ENCODE data around the gene AGAP2. TPM values are rescaled to one million over a fixed set of nuclear protein-coding genes. Genes with fewer than 3 reads are reported as not detected.

Gene AGAP2
- polyA plus RNA-seq (2013), result 0.01 TPM in 1 of 2 replicates, not detected in the other

DNA sequence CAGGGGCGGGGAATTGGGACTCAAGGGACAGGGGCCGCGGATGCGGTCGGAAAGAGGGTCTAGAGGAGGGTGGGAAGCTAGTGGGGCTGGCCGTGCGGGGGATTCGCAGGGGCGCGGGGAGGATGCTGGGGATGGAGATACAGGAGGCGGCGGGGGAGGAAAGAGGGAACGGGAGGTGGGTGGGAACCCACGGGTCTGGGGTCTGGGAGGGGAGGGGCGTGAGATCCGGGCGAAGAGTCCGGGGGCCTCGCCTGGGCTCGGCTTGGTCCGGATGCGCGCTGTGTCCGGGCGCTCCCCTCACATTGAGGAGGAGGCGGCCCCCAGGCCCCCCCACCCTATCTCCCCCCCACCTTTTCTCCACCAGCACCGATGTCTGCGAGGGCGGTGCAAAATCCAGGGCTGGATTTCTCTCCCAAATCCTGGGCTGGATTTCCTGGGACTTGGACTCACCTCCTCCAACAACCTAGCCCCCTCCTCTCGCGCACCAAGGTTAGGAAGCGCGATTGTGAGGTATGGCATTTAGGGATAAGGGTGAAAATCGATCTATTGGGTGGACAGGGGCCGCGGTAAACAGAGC is at the start of gene AGAP2:
AGAP2 (minus strand) TSS at position 82 of the 577 bp plus-strand sequence. CDS start 496 bp downstream, outside the sequence.
- Histone ChIP-seq H2BK5ac (ENCODE audit: low read depth, low read length, poor library complexity) (no peak within 1 kb of the TSS), H4K8ac (ENCODE audit: low read depth, low read length) (no peak within 1 kb of the TSS), H2BK12ac (ENCODE audit: low read length) (no peak within 1 kb of the TSS), H3K27ac (ENCODE audit: low read depth, low read length) (no peak within 1 kb of the TSS), H3K27me3 (ENCODE audit: insufficient read depth, low read length) (peaks cover 77% of the 10 kb centered on the region), H3K23ac (ENCODE audit: low read length) (no peak within 1 kb of the TSS), H3K4ac (ENCODE audit: low read depth, low read length) (no peak within 1 kb of the TSS), H3K9ac (ENCODE audit: low read length) (no peak within 1 kb of the TSS), H3K9me3 (ENCODE audit: insufficient read depth, low read depth, low read length) (peaks cover 8% of the 10 kb centered on the region), H3K79me1 (ENCODE audit: low read length) (no peaks in the 10 kb centered on the region), H3K4me2 (ENCODE audit: low read length) (peak within 1 kb of the TSS; percentile 62), H3K36me3 (ENCODE audit: control insufficient read depth in 1 of 2, insufficient read depth in 2 of 2, low read length in 2 of 2) (no peaks in the 10 kb centered on the region), H3K14ac (ENCODE audit: low read length) (no peak within 1 kb of the TSS), H3K79me2 (ENCODE audit: control insufficient read depth, insufficient read depth, low read length, poor library complexity) (no peaks in the 10 kb centered on the region), H2AK5ac (ENCODE audit: low read length) (no peak within 1 kb of the TSS), H3K4me1 (ENCODE audit: control insufficient read depth in 1 of 2, insufficient read depth in 2 of 2, low read length in 2 of 2) (peaks cover 0 to 7% of the 10 kb centered on the region in 2 experiments), H4K12ac (ENCODE audit: low read depth, low read length) (no peak within 1 kb of the TSS), H4K91ac (ENCODE audit: low read depth, low read length) (no peak within 1 kb of the TSS), H3K18ac (ENCODE audit: low read length) (no peak within 1 kb of the TSS), H2AFZ (ENCODE audit: insufficient read depth, low read length, poor library complexity) (no peak within 1 kb of the TSS), H3K4me3 (ENCODE audit: low read depth, low read length) (no peak within 1 kb of the TSS), H2BK120ac (ENCODE audit: insufficient read depth, low read length, poor library complexity) (no peak within 1 kb of the TSS)
- no peak for DNase-seq
- WGBS (ENCODE audit: extremely low coverage, insufficient coverage, insufficient read length), result no CpG with 5 or more reads among the region's 36 CpGs

DNA sequence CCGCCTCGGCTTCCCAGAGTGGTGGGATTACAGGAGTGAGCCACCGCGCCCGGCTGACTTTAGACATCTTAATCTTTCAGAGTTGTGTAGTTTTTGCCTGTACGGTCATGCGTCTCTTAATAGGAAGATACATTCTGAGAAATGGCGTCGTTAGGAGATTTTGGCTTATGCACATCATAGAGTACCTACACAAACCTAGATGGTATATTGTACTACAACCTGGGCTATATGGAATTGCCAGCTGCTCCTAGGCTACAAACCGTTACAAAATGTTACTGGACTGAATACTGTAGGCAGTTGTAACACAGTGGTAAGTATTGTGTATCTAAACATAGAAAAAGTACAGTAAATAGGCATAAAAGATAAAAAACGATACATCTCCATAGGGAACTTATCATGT is 45.3 kb upstream of the AGAP2 start:
- Histone ChIP-seq H3K79me1 (ENCODE audit: low read length) (peaks cover 3% of the 10 kb centered on the region), H2AFZ (ENCODE audit: insufficient read depth, low read length, poor library complexity) (no peak overlapping the region), H3K9me3 (ENCODE audit: insufficient read depth, low read depth, low read length) (no peaks in the 10 kb centered on the region), H2BK120ac (ENCODE audit: insufficient read depth, low read length, poor library complexity) (no peak overlapping the region), H4K91ac (ENCODE audit: low read depth, low read length) (no peak overlapping the region), H2BK12ac (ENCODE audit: low read length) (no peak overlapping the region), H3K36me3 (ENCODE audit: control insufficient read depth in 1 of 2, insufficient read depth in 2 of 2, low read length in 2 of 2) (peaks cover 12 to 22% of the 10 kb centered on the region in 2 experiments), H3K9ac (ENCODE audit: low read length) (no peak overlapping the region), H2AK5ac (ENCODE audit: low read length) (no peak overlapping the region), H4K8ac (ENCODE audit: low read depth, low read length) (no peak overlapping the region), H3K23ac (ENCODE audit: low read length) (no peak overlapping the region), H3K27me3 (ENCODE audit: insufficient read depth, low read length) (no peaks in the 10 kb centered on the region), H3K4me1 (ENCODE audit: control insufficient read depth in 1 of 2, insufficient read depth in 2 of 2, low read length in 2 of 2) (peaks cover 0 to 3% of the 10 kb centered on the region in 2 experiments), H3K4me3 (ENCODE audit: low read depth, low read length) (no peak overlapping the region), H3K14ac (ENCODE audit: low read length) (no peak overlapping the region), H2BK5ac (ENCODE audit: low read depth, low read length, poor library complexity) (no peak overlapping the region), H3K27ac (ENCODE audit: low read depth, low read length) (no peak overlapping the region), H3K79me2 (ENCODE audit: control insufficient read depth, insufficient read depth, low read length, poor library complexity) (peaks cover 7% of the 10 kb centered on the region), H3K4ac (ENCODE audit: low read depth, low read length) (no peak overlapping the region), H3K4me2 (ENCODE audit: low read length) (no peak overlapping the region), H3K18ac (ENCODE audit: low read length) (no peak overlapping the region), H4K12ac (ENCODE audit: low read depth, low read length) (no peak overlapping the region)
- no peak for DNase-seq
- no CpG with 5 or more reads among the region's 11 CpGs for WGBS (ENCODE audit: extremely low coverage, insufficient coverage, insufficient read length)

DNA sequence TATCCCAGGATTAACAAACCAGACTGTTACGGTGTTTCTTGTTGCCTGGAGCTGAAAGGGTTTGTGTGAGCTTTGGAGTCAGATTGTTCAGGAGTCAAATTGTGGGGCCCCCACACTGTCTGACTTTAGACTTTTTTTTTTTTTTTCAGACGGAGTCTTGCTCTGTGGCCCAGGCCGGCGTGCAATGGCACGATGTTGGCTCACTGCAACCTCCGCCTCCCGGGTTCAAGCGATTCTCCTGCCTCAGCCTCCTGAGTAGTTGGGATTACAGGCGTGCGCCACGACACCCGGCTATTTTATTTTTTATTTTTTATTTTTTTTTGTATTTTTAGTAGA is 44.9 kb upstream of the AGAP2 start:
- peak overlapping the region; percentile 73 for H3K4me2 ChIP-seq (ENCODE audit: low read length)
- no peak overlapping the region for H3K18ac ChIP-seq (ENCODE audit: low read length)
- no peak overlapping the region for H3K4me3 ChIP-seq (ENCODE audit: low read depth, low read length)
- no peak overlapping the region for H2BK120ac ChIP-seq (ENCODE audit: insufficient read depth, low read length, poor library complexity)
- peak overlapping the region; percentile 91 for H3K4ac ChIP-seq (ENCODE audit: low read depth, low read length)
- H2AK5ac ChIP-seq (ENCODE audit: low read length), result no peak overlapping the region
- no peak overlapping the region for H3K14ac ChIP-seq (ENCODE audit: low read length)
- no peak overlapping the region for H3K27ac ChIP-seq (ENCODE audit: low read depth, low read length)
- H4K8ac ChIP-seq (ENCODE audit: low read depth, low read length), result no peak overlapping the region
- no CpG with 5 or more reads among the region's 12 CpGs for WGBS (ENCODE audit: extremely low coverage, insufficient coverage, insufficient read length)
- peaks cover 9 to 18% of the 10 kb centered on the region in 2 experiments for H3K36me3 ChIP-seq (ENCODE audit: control insufficient read depth in 1 of 2, insufficient read depth in 2 of 2, low read length in 2 of 2)
- no peak overlapping the region for H4K91ac ChIP-seq (ENCODE audit: low read depth, low read length)
- H4K12ac ChIP-seq (ENCODE audit: low read depth, low read length), result no peak overlapping the region
- no peak overlapping the region for H2BK5ac ChIP-seq (ENCODE audit: low read depth, low read length, poor library complexity)
- H3K79me1 ChIP-seq (ENCODE audit: low read length), result peaks cover 3% of the 10 kb centered on the region
- H3K9me3 ChIP-seq (ENCODE audit: insufficient read depth, low read depth, low read length), result no peaks in the 10 kb centered on the region
- H3K27me3 ChIP-seq (ENCODE audit: insufficient read depth, low read length), result no peaks in the 10 kb centered on the region
- no peak overlapping the region for H3K23ac ChIP-seq (ENCODE audit: low read length)
- no peak for DNase-seq
- H3K79me2 ChIP-seq (ENCODE audit: control insufficient read depth, insufficient read depth, low read length, poor library complexity), result peaks cover 7% of the 10 kb centered on the region
- H2AFZ ChIP-seq (ENCODE audit: insufficient read depth, low read length, poor library complexity), result no peak overlapping the region
- H3K9ac ChIP-seq (ENCODE audit: low read length), result no peak overlapping the region
- no peak overlapping the region for H2BK12ac ChIP-seq (ENCODE audit: low read length)
- H3K4me1 ChIP-seq (ENCODE audit: control insufficient read depth in 1 of 2, insufficient read depth in 2 of 2, low read length in 2 of 2), result peaks cover 0 to 3% of the 10 kb centered on the region in 2 experiments

DNA sequence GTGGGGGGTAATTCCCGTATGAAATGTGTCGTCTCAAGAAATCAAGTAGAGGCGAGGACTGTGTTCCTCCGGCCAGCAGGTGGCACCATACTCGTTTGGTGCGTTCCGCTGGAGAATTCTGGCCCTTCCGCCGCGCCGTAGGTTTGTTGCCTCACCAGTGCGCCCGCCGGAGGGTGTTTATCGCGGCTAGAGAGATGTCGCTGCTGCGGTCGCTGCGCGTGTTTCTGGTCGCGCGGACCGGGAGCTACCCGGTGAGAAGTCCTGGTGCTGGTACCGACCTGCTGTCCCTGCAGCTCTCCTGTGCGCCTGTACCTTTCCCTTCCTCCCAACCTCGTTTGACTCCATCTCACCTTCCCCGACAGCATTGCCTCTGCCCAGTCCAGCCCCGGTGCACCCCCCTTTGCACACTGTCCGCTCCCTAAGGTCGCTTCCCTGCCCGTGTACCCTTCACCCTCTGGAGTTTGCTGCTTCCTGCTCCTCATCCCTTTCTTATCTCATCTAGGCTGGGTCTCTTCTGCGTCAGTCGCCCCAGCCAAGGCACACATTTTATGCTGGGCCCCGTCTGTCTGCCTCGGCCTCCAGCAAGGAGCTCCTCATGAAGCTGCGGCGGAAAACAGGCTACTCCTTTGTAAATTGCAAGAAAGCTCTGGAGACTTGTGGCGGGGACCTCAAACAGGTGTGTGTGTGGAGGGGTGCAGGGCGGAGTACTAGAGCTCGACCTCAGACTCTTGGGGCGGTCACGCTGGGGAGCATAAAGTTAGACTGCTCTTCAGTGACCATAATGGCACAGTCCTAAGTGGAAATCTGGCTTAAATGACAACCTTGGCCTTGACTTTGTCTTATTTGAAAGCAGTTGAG is 44.3 kb upstream of the AGAP2 start, which contains the start of gene TSFM:
TSFM (plus strand) TSS at position 180 of the 858 bp plus-strand sequence; CDS start at position 195, 15 bp downstream.
- peak within 1 kb of the TSS; percentile 91 for H3K9ac ChIP-seq (ENCODE audit: low read length)
- H2BK12ac ChIP-seq (ENCODE audit: low read length), result no peak within 1 kb of the TSS
- H4K8ac ChIP-seq (ENCODE audit: low read depth, low read length), result peak within 1 kb of the TSS; percentile 95
- H3K79me2 ChIP-seq (ENCODE audit: control insufficient read depth, insufficient read depth, low read length, poor library complexity), result peaks cover 7% of the 10 kb centered on the region
- H2AFZ ChIP-seq (ENCODE audit: insufficient read depth, low read length, poor library complexity), result peak within 1 kb of the TSS; percentile 58
- H4K91ac ChIP-seq (ENCODE audit: low read depth, low read length), result peak within 1 kb of the TSS; percentile 25
- H3K4me3 ChIP-seq (ENCODE audit: low read depth, low read length), result peak within 1 kb of the TSS; percentile 88
- H3K27ac ChIP-seq (ENCODE audit: low read depth, low read length), result no peak within 1 kb of the TSS
- WGBS (ENCODE audit: extremely low coverage, insufficient coverage, insufficient read length), result no CpG with 5 or more reads among the region's 45 CpGs
- peak within 1 kb of the TSS; percentile 22 for H2BK5ac ChIP-seq (ENCODE audit: low read depth, low read length, poor library complexity)
- peak within 1 kb of the TSS; percentile 91 for H3K4ac ChIP-seq (ENCODE audit: low read depth, low read length)
- H3K14ac ChIP-seq (ENCODE audit: low read length), result peak within 1 kb of the TSS; percentile 59
- peak; percentile 90 to 100 for DNase-seq
- peaks cover 6 to 17% of the 10 kb centered on the region in 2 experiments for H3K36me3 ChIP-seq (ENCODE audit: control insufficient read depth in 1 of 2, insufficient read depth in 2 of 2, low read length in 2 of 2)
- H2AK5ac ChIP-seq (ENCODE audit: low read length), result no peak within 1 kb of the TSS
- peaks cover 3% of the 10 kb centered on the region for H3K79me1 ChIP-seq (ENCODE audit: low read length)
- no peaks in the 10 kb centered on the region for H3K9me3 ChIP-seq (ENCODE audit: insufficient read depth, low read depth, low read length)
- no peaks in the 10 kb centered on the region for H3K27me3 ChIP-seq (ENCODE audit: insufficient read depth, low read length)
- H3K18ac ChIP-seq (ENCODE audit: low read length), result peak within 1 kb of the TSS; percentile 62
- H2BK120ac ChIP-seq (ENCODE audit: insufficient read depth, low read length, poor library complexity), result no peak within 1 kb of the TSS
- peak within 1 kb of the TSS; percentile 66 for H4K12ac ChIP-seq (ENCODE audit: low read depth, low read length)
- H3K4me2 ChIP-seq (ENCODE audit: low read length), result peak within 1 kb of the TSS; percentile 73
- H3K23ac ChIP-seq (ENCODE audit: low read length), result no peak within 1 kb of the TSS
- peaks cover 0 to 3% of the 10 kb centered on the region in 2 experiments for H3K4me1 ChIP-seq (ENCODE audit: control insufficient read depth in 1 of 2, insufficient read depth in 2 of 2, low read length in 2 of 2)

Measured in trophoblast cell (in vitro differentiated cells and primary cell).